DMS 273 treated with DMSO at 0.1 percent for 48 hours (cell line): ENCODE measurements around the gene FTCD.
"Not testable (repeated sequence)": the region's sequence is repeated elsewhere in the genome, so short reads cannot be mapped to it uniquely, and the experiment has no call there.

ENCODE experiments used
- DNase-seq: peaks from one replicate; lab custom pipeline; 2025; lab: John Stamatoyannopoulos, UW

FTCD gene

DNA sequence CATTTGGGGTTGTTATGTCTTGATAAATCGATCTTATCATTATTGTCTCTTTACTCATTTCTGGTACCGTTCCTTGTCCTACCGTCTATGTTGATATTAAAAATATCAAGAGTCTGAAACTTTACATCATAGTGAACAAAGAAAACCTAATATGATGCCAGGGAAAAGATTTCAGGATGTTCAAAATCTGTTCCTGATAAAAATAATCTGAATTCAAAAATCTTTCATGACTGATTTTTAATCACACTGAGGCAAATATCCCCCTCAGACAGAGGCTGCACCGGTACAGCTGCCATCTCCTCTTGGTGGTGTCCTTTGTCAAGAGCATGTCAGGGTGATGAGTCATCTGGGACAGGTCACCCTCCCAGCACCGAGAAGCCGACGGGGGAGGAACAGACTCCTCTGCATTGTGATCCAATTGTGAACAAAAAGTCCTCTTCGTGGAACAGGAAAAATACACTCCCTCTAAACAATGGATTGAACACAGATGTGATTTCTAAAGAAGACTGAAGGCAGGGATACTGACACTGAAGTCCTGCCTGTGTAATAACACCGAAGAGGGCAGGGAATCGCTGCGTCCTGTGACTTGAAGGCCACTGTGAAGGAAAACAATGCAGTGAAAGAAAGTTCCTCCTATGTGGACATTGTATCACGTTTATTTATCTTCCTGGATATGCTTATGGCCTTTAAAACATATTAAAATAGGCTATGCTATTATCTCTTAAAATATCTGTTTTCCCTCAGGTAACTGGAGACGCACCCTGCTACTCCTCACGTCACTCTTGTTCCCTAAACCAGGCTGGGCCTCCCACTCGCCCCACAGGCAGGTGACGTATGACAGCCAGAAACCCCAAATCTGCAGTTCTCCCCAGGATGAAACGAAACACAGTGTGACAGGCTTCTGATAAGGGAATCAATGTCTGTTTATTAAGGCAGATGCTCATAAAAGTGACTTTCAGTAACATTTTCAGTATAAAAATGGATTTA lies 33.1 kb upstream of the FTCD start:
- no peak for DNase-seq

DNA sequence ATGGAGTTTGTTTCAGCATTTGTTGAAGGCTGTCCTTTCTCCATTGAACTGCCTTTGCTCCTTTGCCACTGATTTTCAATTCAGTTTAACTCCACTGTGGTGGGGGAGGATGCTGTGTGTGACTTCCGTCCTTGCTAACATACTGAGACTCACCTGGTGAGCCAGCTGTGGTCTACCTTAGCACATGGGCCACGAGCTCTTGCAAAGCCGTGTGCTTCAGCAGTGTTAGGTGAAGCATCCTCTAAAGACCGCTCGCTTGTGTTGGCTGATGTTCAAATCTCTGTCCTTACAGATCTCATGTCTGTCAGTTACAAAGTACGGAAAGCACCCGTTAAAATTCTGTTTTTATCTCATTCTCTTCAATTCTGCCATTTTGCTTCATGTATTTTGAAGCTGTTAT lies 32.4 kb upstream of the FTCD start:
- DNase-seq, result no peak

DNA sequence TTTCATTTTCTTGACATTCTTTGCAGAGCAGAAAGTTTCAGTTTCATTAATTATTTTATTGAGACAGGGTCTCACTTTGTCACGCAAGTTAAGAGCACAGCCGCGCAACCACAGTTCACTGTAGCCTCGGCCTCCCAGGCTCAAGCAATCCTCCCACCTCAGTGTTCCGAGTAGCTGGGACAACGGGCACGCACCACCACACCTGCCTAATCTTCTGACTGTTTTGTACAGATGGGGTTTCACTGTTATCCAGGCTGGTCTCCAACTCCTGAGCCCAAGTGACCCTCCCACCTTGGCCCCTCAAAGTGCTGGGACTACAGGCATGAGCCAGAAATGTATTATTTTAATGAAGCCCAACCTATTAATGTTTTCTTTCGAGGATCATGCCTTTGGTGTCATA lies 31.9 kb upstream of the FTCD start:
- DNase-seq, result no peak

DNA sequence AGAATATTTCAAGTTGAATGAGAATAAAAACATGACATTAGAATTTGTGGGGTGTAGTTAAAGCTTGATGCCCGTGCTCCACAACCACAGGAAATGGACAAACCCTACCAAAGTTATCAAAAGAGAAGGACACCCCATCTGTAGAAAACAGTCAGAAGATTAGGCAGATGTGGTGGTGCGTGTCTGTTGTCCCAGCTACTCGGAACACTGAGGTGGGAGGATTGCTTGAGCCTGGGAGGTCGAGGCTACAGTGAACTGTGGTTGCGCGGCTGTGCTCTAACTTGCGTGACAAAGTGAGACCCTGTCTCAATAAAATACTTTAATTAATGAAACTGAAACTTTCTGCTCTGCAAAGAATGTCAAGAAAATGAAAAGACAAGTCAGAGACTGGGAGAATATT lies 30.3 kb upstream of the FTCD start:
- DNase-seq, result no peak

DNA sequence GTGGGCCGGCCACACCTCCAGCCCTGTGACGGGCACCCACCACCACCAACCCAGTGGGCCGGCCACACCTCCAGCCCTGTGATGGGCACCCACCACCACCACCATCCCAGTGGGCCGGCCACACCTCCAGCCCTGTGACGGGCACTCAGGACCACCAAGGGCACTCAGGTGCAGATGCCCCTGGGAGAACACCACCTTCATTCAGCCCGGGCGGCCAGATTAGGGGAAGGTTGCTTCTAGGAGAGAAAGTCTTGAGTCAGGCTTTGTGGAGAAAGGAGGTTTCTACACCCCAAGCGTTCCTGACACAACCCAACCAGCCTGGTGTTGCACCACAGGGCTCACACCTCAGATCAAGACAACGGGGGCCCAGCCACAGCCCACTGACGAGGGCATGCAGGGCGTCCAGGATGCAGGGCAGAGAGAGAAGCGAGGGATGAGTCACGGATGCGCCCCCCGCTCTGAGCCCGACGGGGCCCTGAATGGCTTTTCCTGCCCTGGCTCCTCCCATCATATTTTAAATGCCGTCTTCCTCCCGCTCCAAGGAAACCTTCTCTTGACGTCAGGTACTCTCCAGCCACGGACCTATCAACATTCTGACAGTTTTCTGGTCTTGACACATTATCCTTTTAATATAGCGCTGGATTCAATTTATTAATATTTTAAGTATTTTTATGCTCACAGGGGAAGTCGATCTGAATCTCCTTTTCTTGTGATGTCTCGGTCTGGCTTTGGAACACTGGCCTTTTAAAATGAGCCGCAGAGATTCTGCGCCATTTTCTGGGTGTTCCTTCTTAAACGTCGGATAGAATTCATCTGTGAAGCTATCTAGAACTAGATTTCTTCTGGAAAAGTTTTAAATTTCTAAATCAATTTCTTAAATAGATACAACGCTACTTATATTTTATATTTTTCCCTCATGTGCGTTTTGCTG lies 29.5 kb upstream of the FTCD start:
- peak; percentile 5 for DNase-seq

DNA sequence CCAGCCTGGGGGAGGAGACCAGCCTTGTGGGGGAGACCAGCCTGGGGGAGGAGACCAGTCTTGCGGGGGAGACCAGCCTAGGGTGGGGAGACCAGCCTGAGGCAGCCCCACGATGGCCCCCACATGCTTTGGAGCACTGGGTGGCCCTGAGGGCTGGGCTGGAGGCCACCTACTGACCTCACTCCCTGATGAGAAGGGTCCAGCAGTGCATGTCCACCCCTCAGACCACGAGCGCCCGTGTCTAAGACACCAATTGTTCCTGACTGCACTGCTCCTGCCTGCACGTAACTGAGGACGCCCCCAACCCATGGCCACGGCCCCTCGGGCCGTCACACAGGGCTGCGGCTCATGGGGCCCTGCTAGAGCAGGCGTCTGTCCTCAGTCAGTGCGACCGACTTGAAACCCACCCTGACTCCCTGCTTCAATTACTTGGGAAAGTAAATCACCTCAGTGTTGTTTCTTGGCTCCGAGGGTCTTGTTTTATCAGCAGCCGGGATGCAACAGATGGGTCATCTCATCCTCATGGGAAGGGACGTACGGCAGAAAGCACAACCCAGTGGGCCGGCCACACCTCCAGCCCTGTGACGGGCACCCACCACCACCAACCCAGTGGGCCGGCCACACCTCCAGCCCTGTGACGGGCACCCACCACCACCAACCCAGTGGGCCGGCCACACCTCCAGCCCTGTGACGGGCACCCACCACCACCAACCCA lies 28.7 kb upstream of the FTCD start, which contains the start of gene SPATC1L:
SPATC1L (minus strand) TSS at position 550 of the 715 bp plus-strand sequence. CDS start 1,643 bp downstream, outside the sequence.
- peak; percentile 60 for DNase-seq

DNA sequence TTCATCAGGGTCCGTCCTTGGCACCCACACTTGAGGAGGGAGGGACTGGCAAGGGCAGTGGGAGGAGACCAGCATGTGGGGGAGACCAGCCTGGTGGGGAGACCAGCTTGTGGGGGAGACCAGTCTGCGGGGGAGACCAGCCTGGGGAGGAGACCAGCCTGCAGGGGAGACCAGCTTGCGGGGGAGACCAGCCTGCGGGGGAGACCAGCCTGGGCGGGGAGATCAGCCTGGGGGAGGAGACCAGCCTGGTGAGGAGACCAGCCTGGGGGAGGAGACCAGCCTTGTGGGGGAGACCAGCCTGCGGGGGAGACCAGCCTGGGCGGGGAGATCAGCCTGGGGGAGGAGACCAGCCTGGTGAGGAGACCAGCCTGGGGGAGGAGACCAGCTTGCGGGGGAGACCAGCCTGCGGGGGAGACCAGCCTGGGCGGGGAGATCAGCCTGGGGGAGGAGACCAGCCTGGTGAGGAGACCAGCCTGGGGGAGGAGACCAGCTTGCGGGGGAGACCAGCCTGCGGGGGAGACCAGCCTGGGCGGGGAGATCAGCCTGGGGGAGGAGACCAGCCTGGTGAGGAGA lies 28.0 kb upstream of the FTCD start:
- DNase-seq, result not testable (repeated sequence)

DNA sequence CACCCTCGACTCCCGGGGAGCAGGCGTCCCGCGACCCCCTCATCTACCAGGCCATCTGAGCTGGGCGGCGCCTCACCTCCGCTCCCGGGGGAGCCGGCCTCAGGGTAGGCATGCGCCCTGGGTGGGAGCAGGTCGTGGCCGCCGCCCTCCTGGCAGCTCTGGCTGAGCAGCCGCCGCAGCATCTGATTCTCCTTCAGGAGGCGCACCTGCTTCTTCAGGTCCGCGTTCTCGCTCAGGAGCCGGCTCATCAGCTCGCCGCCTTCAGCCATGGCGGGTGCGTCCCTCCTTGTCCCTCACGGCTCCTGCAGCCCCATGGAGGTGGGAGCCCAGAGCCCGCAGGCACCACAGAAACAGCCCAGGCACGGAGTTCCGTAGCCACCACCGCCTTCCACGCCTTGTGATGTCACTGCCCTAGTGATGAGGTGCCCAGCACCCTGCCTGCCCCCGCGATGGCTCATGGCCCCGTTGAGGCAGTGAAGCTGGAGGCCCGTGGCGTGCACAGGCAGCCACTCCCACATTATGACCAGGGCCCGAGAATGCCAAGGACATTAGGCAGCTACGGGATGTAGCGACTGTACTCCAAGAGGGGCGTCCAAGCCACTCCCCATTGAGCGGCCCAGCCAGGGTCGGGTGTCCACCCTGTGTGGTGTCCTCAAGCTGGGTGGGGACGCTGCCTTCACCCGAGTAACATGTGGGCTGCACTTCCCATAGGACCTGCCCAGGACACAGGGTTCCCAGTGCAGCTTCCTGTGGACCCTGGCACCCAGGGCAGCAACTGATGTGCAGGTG lies 27.4 kb upstream of the FTCD start:
- DNase-seq, result no peak

DNA sequence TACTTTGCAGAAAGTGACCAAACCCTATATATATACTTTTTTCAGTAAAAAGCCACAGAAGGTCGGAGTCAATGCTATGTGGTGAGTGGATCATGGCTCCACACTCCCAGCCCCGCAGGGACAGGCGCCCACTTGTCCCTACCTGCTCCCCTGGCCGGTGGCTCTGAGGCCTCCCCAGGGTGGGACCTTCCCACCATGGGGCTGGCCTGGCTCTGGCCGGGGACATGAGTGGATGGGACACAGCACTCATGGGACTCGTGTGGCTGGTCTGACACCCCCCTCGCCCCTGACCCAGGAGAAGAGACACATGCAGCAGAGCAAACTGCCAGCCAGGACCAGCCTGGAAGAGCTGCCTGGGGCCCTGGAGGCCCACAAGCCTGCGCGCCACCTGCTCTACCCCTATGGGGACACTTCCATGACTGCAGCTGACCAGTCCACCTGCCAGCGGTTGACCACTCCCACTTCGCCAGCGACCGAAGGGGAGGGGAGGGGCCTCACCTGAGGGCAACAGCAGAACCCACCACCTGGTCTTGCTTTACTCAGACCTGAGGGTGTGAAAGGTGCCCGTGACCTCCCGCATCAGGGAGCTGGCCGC lies 26.7 kb upstream of the FTCD start:
- DNase-seq, result no peak

DNA sequence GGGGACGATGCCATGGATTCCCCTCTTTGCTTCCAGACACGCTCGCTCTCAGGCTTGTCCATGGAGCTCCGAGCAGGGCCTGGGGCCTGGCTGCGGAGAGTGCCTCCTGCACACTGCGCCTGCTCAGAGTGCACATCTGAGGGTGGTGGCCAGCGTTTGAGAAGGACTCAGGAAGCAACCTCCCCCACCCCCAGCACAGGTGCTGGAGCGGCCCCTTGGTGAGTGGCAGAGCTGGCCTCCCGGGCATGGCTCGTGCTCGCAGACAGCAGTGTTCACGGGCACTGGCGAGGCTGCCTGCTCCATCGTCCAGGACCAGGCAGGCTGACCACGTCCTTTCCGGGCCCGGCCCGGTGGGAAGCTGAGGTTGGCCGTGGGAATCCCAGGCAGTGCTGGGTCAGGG lies 26.1 kb upstream of the FTCD start:
- no peak for DNase-seq

DNA sequence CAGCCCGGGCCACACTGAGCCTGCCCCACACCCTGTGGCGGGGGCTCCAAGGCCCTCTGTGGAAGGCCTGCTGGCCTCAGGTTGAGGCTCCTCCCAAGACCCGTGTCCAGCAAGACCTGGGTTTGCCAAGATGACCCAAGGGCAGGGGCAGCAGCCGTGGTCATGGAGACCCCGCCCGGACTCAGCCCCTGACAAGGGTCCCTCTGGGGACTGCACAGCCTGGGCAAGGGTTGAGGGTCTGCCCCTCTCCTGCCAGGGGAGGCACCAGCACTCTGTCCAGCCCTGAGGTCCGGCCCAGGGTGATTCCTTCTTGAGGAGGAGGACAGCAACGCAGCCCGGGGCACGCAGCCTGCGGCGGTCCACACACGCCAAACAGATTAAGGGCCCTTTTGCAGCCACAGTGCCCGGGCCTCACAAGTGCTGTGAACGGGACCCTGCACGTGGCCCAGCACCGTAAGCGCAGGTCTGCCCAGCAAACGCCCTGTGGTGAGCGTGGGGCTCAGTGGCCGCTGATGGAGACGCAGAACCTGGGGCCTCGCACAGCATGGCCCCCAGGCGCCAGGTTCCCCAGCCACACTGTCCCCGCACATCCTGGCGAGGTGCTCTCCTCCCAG lies 25.5 kb upstream of the FTCD start:
- no peak for DNase-seq

DNA sequence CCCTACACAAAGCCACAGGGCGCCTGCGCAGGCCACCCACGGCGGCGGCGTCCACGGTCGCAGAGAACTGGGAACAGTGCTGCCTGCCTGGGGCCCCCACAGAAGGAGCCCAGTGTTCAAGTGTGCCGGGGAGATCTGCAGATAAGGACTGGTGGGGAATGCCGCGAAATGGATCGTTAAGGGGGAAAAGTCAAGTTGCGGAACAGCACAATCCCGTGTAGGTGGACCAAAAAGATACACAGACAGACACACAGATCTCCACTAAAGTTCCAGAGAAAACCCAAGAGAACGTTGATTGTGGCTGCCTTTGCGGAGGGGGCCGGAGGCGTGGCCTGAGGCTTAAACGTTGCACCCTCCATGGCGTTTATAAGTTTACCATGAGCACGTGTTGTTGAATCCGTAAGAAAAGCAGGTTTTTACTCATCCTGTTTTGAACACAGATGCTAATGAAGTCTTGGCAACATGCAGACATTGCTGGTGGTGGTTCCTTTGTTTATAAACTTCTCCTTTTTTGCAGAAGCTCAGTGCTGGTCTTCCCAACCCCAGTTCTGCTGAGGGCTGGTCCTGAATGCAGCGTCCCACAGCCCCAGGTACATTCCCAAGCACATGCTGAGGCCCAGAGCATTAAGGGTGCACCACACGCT lies 24.8 kb upstream of the FTCD start:
- DNase-seq, result no peak

DNA sequence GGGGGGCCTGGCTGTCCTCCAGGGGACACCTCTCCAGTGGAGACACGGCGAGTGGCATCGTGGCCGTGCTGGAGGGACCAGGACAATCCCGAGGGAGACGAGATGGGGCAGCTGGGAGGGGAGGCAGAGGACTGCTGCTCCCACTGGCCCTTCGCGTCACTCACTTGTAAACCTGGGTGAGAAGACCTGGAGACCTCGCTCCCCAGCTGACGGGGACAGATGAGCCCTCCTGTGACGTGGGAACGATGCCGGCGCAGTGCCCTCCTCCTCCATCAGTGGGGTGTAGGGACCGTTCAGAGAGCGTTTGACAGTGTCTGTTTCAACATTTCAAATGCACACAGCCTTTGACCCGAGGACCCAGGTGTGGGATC lies 24.3 kb upstream of the FTCD start:
- no peak for DNase-seq

DNA sequence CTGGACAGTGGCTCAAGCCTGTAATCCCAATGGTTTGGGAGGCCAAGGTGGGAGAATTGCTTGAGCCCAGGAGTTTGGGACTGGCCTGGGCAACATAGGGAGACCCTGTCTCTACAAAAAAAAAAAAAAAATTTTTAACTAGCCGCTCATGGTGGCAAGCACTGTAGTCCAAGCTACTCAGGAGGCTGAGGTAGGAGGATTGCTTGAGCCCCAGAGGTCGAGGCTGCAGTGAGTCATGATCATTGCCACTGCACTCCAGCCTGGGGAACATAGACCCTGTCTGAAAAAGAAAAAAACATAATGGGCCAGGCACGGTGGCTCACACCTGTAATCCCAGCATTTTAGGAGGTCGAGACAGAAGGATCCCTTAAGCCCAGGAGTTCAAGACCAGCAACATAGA lies 23.6 kb upstream of the FTCD start:
- DNase-seq, result no peak

DNA sequence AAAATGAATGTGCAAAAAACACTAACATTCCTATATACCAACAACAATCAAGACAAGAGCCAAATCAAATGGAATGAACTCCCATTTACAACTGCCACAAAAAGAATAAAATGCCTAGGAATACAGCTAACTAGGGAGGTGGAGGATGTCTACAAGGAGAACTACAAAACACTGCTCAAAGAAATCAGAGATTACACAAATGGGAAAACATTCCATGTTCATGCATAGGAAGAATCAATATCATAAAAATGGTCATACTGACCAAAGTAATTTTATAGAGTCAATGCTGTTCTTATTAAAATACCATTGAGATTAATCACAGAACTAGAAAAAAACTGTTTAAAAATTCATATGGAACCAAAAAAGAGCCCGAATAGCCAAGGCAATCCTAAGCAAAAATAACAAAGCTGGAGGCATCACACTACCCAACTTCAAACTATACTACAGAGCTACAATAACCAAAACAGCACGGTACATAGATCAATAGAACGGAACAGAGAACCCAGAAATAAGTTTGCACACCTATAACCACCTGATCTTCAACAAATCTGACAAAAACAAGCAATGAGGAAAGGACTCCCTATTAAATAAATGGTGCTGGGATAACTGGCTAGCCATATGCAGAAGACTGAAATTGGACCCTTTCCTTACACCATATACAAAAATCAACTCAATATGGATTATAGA lies 21.2 kb upstream of the FTCD start:
- DNase-seq, result not testable (repeated sequence)

DNA sequence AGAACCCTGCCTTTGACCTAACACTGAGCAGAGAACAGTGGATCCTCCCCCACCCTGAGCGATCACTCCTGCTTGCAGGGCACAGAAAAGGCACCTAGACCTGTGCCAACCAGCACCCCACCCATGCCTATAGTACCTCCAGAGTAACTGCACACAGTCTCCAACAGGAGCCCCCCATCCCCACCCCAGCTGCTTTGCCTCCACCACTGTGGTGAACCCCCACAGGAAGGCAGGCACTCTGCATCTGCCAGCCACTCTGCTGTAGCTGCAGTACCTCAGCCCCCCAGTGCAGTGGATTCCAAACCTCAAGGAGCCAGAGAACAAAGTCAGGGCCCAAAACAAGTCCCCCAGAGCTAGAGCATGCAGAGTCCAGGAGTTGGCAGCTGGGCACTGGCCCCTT lies 18.2 kb upstream of the FTCD start:
- no peak for DNase-seq

DNA sequence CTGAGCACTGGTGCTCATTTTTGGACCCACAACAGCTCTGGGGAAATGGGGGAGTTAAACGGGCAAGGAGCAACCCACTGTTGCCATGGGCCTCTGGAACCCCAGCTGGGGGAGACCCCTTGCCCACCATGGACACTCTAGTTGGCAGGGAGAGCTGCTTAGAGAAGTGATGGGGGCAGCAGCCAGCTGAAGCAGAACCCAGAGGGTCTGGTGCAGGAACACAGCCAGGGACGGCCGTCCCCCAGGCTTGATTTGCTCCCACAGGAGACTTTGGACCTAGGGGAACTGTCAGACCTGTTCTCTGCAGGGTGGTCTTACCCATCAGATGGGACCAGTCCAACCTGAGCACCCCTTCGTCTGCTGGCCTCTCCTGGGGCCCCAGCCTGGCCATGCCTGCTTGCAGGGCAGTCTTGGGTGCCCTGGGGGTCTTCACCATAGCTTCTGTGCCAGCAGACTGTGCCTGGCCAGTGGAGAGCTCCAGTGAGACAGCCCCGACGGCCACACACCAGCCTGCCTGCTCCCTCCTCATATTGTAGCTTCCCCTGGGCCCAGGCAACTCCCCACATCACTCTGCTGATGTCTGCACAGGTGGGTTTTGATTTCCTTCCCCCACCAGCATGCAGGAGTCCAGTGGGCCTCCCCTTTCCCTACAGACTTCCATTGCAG lies 17.6 kb upstream of the FTCD start:
- DNase-seq, result no peak
